Activated naive CD8-positive, alpha-beta T cell treated with anti-CD3 and anti-CD28 coated beads for 36 hours (primary cell): ENCODE results near the gene APBA1. TPM values are rescaled to one million over a fixed set of nuclear protein-coding genes. Genes with fewer than 3 reads are reported as not detected.
A peak's percentile ranks its signal among the peaks of the same experiment; 100 is the strongest.
"Not testable (repeated sequence)": the region's sequence is repeated elsewhere in the genome, so short reads cannot be mapped to it uniquely, and the experiment has no call there.

Experiments
- DNase-seq: peaks from one replicate; pipeline ENCODE4 v3.0.0; 2021
- H3K27ac Mint-ChIP-seq: one replicate; pipeline ENCODE4 v1.8.0; 2022; ENCODE audit warnings: mild to moderate bottlenecking, moderate library complexity, mixed read lengths
- H3K27me3 Mint-ChIP-seq: one replicate; pipeline ENCODE4 v1.8.0; 2022; ENCODE audit warnings: mild to moderate bottlenecking, mixed read lengths
- H3K36me3 Mint-ChIP-seq: one replicate; pipeline ENCODE4 v1.8.0; 2021; ENCODE audit warnings: mild to moderate bottlenecking, mixed read lengths
- H3K4me1 Mint-ChIP-seq: one replicate; pipeline ENCODE4 v1.8.0; 2021; ENCODE audit warnings: mixed read lengths
- H3K4me3 Mint-ChIP-seq: one replicate; pipeline ENCODE4 v1.8.0; 2022; ENCODE audit warnings: mild to moderate bottlenecking, moderate library complexity, mixed read lengths
- H3K9me3 Mint-ChIP-seq: one replicate; pipeline ENCODE4 v1.8.0; 2022; ENCODE audit warnings: mixed read lengths
- total RNA-seq, 2 experiments: library from RNA; stranded (reverse); gene quantifications; one replicate each; pipeline ENCODE4 v1.2.3, GENCODE V29; 2021

APBA1 gene
- total RNA-seq, 2 experiments from 2014 or later: 0.08 to 0.23 TPM

DNA sequence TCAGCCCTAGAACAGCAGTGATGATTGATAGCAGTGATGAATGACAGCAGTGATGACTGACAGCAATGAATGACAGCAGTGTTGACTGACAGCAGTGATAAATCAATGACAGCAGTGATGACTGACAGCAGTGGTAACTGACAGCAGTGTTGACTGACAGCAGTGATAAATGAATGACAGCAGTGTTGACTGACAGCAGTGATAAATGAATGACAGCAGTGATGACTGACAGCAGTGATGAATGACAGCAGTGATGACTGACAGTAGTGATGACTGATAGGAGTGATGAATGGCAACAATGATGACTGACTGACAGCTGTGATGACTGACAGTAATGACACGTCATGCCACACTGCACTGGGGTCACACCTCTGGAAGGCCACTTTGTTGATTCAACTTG lies 240.4 kb downstream of the APBA1 start:
- no peak overlapping the region for H3K4me3 Mint-ChIP-seq
- H3K27me3 Mint-ChIP-seq: no peaks in the 10 kb centered on the region
- H3K36me3 Mint-ChIP-seq: no peaks in the 10 kb centered on the region
- no peak for DNase-seq
- H3K27ac Mint-ChIP-seq: no peak overlapping the region
- no peaks in the 10 kb centered on the region for H3K4me1 Mint-ChIP-seq
- no peaks in the 10 kb centered on the region for H3K9me3 Mint-ChIP-seq

GRCh38 chr9:69431203-69431602 lies 241.0 kb downstream of the APBA1 start:
- H3K27me3 Mint-ChIP-seq: no peaks in the 10 kb centered on the region
- H3K9me3 Mint-ChIP-seq: no peaks in the 10 kb centered on the region
- H3K4me3 Mint-ChIP-seq: no peak overlapping the region
- no peak overlapping the region for H3K27ac Mint-ChIP-seq
- DNase-seq: no peak
- H3K36me3 Mint-ChIP-seq: no peaks in the 10 kb centered on the region
- H3K4me1 Mint-ChIP-seq: no peaks in the 10 kb centered on the region

GRCh38 chr9:69430206-69430605 lies 242.0 kb downstream of the APBA1 start:
- Mint-ChIP-seq H3K4me1 (no peaks in the 10 kb centered on the region), H3K9me3 (no peaks in the 10 kb centered on the region), H3K27ac (no peak overlapping the region), H3K36me3 (no peaks in the 10 kb centered on the region), H3K4me3 (no peak overlapping the region), H3K27me3 (peaks cover 2% of the 10 kb centered on the region)
- no peak for DNase-seq

- H3K4me1 Mint-ChIP-seq: no peaks in the 10 kb centered on the region
- H3K27me3 Mint-ChIP-seq: peaks cover 6% of the 10 kb centered on the region
- H3K36me3 Mint-ChIP-seq: no peaks in the 10 kb centered on the region
- no peak overlapping the region for H3K27ac Mint-ChIP-seq
- no peak overlapping the region for H3K4me3 Mint-ChIP-seq
- DNase-seq: no peak
- no peaks in the 10 kb centered on the region for H3K9me3 Mint-ChIP-seq
These were observed 242.9 kb downstream of the APBA1 start for GRCh38 chr9:69429281-69429680.

DNA sequence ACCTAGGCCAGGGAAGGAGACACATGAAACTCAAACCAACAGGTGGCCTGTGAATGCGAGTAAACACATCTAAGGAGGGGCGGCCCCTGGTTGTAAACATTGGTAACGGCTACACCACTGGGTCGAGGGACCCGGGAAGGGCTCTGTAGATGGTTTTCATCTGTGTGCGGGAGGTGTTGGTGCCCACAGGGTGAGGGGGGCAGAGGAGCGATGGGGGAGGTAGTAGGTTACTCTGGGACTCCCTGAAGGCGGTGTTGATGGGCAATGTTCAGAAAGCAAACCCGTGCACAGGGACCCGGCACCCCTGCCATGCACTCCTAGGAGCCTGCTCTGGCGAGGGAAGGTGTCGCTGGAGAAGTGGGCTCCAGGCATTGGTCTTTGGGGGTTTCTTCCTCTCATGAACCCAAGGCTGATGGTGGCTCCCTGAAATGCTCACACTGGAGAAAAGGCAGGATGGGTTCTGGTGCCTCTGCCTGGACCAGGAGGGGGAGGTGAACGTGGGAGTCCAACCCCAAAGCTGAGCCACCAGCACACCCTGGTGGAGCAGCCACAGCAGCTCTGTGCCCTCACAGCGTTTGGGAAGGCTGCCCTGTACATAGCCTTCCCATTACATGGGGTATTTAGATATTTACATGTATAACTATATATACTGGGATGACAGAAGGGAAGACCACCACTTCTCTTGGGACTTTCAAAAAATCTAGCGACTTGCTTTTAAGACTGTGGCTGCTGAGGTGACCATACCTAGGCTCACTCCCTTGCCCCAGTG lies 244.0 kb downstream of the APBA1 start:
- H3K9me3 Mint-ChIP-seq: no peaks in the 10 kb centered on the region
- H3K27ac Mint-ChIP-seq: no peak overlapping the region
- no peak for DNase-seq
- no peaks in the 10 kb centered on the region for H3K36me3 Mint-ChIP-seq
- H3K4me1 Mint-ChIP-seq: no peaks in the 10 kb centered on the region
- H3K4me3 Mint-ChIP-seq: no peak overlapping the region
- H3K27me3 Mint-ChIP-seq: peaks cover 6% of the 10 kb centered on the region

GRCh38 chr9:69427286-69427685 lies 244.9 kb downstream of the APBA1 start:
- Mint-ChIP-seq H3K36me3 (no peaks in the 10 kb centered on the region), H3K9me3 (no peaks in the 10 kb centered on the region), H3K4me3 (no peak overlapping the region), H3K27me3 (peaks cover 7% of the 10 kb centered on the region), H3K4me1 (no peaks in the 10 kb centered on the region), H3K27ac (no peak overlapping the region)
- DNase-seq: no peak

- no peak overlapping the region for H3K4me3 Mint-ChIP-seq
- H3K9me3 Mint-ChIP-seq: no peaks in the 10 kb centered on the region
- H3K27ac Mint-ChIP-seq: no peak overlapping the region
- H3K4me1 Mint-ChIP-seq: no peaks in the 10 kb centered on the region
- peaks cover 20% of the 10 kb centered on the region for H3K27me3 Mint-ChIP-seq
- no peaks in the 10 kb centered on the region for H3K36me3 Mint-ChIP-seq
- DNase-seq: no peak
These were observed 246.9 kb downstream of the APBA1 start for GRCh38 chr9:69425136-69425801.

- Mint-ChIP-seq H3K27ac (no peak overlapping the region), H3K36me3 (no peaks in the 10 kb centered on the region), H3K4me1 (no peaks in the 10 kb centered on the region), H3K4me3 (no peak overlapping the region), H3K9me3 (no peaks in the 10 kb centered on the region), H3K27me3 (peaks cover 20% of the 10 kb centered on the region)
- peak; percentile 17 for DNase-seq
These were observed 250.0 kb downstream of the APBA1 start for GRCh38 chr9:69421908-69422801.

DNA sequence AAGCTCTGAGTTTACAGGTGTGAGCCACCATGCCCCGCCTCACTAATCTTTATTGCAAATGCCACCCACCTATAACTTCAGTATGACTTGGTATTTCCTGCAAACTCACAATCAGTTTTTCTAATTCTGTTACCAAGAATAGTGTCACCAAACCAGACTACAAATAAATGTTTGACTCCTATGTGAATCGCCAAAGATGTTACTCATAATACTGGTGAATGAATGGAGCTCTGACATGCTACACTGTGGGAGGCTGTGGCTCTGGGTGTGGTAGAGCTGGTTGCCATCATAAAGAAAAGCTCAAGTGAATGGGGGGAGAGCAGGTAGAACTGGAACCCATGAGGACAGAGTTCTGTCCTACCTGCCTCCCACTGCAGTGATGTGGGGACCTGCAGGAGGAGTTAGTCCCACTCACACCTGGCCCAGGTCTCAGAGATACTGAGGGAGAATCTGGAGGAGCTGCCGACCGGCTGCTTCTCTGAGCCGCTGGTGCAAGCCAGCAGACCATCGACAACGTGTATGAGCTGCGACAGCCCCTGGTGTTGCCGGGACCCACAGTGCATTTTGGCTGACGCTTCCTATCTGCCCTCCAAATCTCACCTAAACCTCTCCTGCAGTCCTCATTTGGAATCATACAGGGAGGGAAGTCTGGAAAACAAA lies 251.4 kb downstream of the APBA1 start:
- Mint-ChIP-seq H3K27me3 (peaks cover 20% of the 10 kb centered on the region), H3K9me3 (no peaks in the 10 kb centered on the region), H3K36me3 (no peaks in the 10 kb centered on the region), H3K4me3 (no peak overlapping the region), H3K4me1 (no peaks in the 10 kb centered on the region), H3K27ac (no peak overlapping the region)
- no peak for DNase-seq

- Mint-ChIP-seq H3K27me3 (peaks cover 26% of the 10 kb centered on the region), H3K27ac (no peak overlapping the region), H3K9me3 (no peaks in the 10 kb centered on the region), H3K36me3 (no peaks in the 10 kb centered on the region), H3K4me3 (no peak overlapping the region), H3K4me1 (no peaks in the 10 kb centered on the region)
- no peak for DNase-seq
These were observed 259.4 kb downstream of the APBA1 start for GRCh38 chr9:69412741-69413150.

- no peak for DNase-seq
- H3K27ac Mint-ChIP-seq: no peak overlapping the region
These were observed 260.0 kb downstream of the APBA1 start for GRCh38 chr9:69411931-69412740.

DNA sequence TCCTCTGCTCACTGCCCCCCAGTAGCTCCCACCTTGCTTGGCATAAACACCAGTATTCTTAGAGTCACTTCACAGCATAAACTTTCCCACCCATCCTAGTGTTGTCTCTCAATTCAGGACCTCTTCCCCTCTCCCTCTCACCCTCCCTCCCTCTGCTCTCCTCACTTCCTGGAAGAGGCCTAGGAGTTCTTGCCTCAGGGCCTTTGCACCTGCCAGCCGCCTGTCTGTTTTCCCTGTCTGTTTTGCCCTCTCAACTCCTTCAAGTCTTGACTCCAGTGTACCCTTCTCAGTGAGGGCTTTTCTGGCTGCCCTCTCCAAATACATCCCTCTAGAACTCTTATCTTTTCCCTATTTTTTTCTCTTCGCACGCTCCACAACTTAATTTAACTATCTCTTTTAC lies 260.9 kb downstream of the APBA1 start:
- H3K4me1 Mint-ChIP-seq: no peaks in the 10 kb centered on the region
- H3K36me3 Mint-ChIP-seq: no peaks in the 10 kb centered on the region
- H3K27me3 Mint-ChIP-seq: peaks cover 26% of the 10 kb centered on the region
- DNase-seq: no peak
- H3K27ac Mint-ChIP-seq: no peak overlapping the region
- no peaks in the 10 kb centered on the region for H3K9me3 Mint-ChIP-seq
- H3K4me3 Mint-ChIP-seq: no peak overlapping the region

More at GRCh38 chr9:69411931-69412740, 260.0 kb downstream of the APBA1 start:
- Mint-ChIP-seq H3K36me3 (no peaks in the 10 kb centered on the region), H3K4me1 (no peaks in the 10 kb centered on the region), H3K4me3 (no peak overlapping the region), H3K27me3 (peaks cover 26% of the 10 kb centered on the region), H3K9me3 (no peaks in the 10 kb centered on the region)

GRCh38 chr9:69409936-69410335 lies 262.2 kb downstream of the APBA1 start:
- H3K27me3 Mint-ChIP-seq: peaks cover 26% of the 10 kb centered on the region
- not testable (repeated sequence) for H3K4me1 Mint-ChIP-seq, DNase-seq, H3K36me3 Mint-ChIP-seq, H3K4me3 Mint-ChIP-seq, H3K9me3 Mint-ChIP-seq, H3K27ac Mint-ChIP-seq

DNA sequence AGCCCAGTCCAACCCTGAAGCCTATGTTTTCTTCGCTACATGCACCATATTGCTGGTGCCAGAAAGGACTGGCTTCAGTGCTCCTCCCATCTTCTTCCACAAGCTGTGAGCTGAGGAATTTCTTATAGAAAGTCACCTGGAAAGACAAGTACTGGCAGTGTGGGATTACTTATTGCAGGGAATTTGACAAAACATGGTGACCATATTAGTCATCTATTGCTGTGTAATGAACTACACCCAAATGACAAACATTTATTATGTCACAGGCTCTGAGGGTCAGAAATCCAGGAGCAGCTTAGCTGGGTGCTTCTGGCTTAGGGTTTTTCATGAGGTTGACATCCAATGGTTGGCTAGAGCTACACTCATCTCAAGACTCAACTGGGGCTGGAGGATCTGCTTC lies 271.7 kb downstream of the APBA1 start:
- Mint-ChIP-seq H3K27ac (no peak overlapping the region), H3K4me3 (no peak overlapping the region), H3K36me3 (no peaks in the 10 kb centered on the region), H3K9me3 (no peaks in the 10 kb centered on the region), H3K4me1 (no peaks in the 10 kb centered on the region), H3K27me3 (no peaks in the 10 kb centered on the region)
- no peak for DNase-seq
